ENCODE measurements around the gene TMEM229A. TPM values are rescaled to one million over a fixed set of nuclear protein-coding genes. Genes with fewer than 3 reads are reported as not detected.

Gene TMEM229A
- total and polyA plus RNA-seq, 2 of the 8 experiments (the other 6 are each of a cell fraction or from before 2014, with no cell fraction given): 0.33 to 0.54 TPM

DNA sequence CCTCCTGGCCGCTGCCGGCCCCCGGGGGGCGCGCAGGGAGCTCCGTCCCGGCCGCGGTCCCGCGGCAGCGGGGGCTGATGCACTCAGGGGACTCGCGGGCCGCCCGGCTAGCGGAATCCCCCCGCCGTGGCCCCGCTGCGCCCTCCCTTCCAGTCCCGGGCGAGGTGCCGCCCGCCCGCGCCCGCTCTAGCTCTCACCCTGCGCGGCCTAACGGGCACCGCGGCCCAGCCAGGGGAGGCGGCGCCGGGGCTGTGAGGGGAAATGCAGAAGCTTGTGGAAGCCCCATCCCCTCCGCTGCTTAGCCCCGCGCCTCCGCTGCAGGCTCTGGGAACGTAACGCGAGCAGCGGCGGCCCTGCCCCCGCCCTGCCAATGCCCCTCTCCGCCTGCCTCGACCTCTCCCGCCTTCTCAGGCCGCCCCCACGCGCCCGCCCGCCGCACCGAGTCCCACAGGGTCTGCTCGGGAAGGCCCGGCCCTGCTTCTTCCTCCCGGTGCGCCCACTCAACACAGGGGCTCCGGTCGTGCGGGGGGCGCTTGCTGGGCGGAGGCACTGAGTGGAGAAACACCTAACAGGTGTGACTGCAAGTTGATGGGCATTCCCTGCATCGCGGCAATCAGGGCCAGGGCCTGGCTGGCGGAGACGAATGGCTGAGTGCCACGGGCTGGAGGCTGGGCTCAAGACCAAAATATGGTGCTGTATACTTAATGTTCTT is 384 bp upstream of the TMEM229A start:
- CTCF ChIA-PET (ENCODE audit: partially characterized antibody): interaction anchor here (0.5 to 1.7 kb wide), 3 partner anchors 10 to 25 kb away, joined by 3 to 5 read pairs (median 4); no protein-coding TSS in a partner anchor
- Histone ChIP-seq H3K9me3 (ENCODE audit: insufficient read depth in 2 of 2, low read depth in 1 of 2, low read length in 1 of 2) (no peaks in the 10 kb centered on the region), H2BK15ac (ENCODE audit: low read length) (no peak overlapping the region), H3K23me2 (ENCODE audit: low read depth, low read length) (peaks cover 10% of the 10 kb centered on the region; the same call in 1 of the 2 replicates), H2AK5ac (ENCODE audit: low read depth, low read length) (no peak overlapping the region), H2BK12ac (ENCODE audit: low read depth, low read length) (no peak overlapping the region), H2BK20ac (ENCODE audit: low read length) (no peak overlapping the region), H3K23ac (ENCODE audit: insufficient read length) (no peak overlapping the region), H4K8ac (ENCODE audit: extremely low read depth, insufficient read depth, low read length) (peak overlapping the region; percentile 80; the same call in 1 of the 2 replicates), H3K79me1 (ENCODE audit: low read depth, low read length) (no peaks in the 10 kb centered on the region), H3K79me2 (ENCODE audit: control insufficient read depth in 1 of 2, insufficient read depth in 2 of 2, low read length in 2 of 2) (no peaks in the 10 kb centered on the region), H4K20me1 (replicated peaks in 1 of 2; ENCODE audit: control insufficient read depth in 1 of 2, insufficient read depth in 2 of 2, low read length in 2 of 2) (no peaks in the 10 kb centered on the region), H3K14ac (ENCODE audit: insufficient read length) (no peak overlapping the region), H3K4ac (replicated peaks; ENCODE audit: insufficient read length, low read depth, low read length) (no peak overlapping the region), H3K4me1 (replicated peaks in 1 of 4; ENCODE audit: control insufficient read depth in 3 of 4, insufficient read depth in 4 of 4, low read length in 3 of 4) (peaks cover 2 to 9% (median 5%) of the 10 kb centered on the region in 4 experiments; a peak in 6 of 7 replicates), H3K56ac (replicated peaks; ENCODE audit: insufficient read length, low read depth, low read length) (no peak overlapping the region), H3K27ac (ENCODE audit: low read depth, low read length) (no peak overlapping the region), H2BK5ac (ENCODE audit: low read depth, low read length) (no peak overlapping the region), H2BK120ac (replicated peaks; ENCODE audit: low read depth, low read length) (no peak overlapping the region), H4K5ac (ENCODE audit: insufficient read length, low read depth, low read length) (no peak overlapping the region), H4K91ac (replicated peaks; ENCODE audit: insufficient read length, low read length) (no peak overlapping the region), H3K18ac (ENCODE audit: extremely low read depth, low read length) (peak overlapping the region; percentile 11; the same call in 1 of the 2 replicates), H3K4me2 (ENCODE audit: insufficient read depth in 1 of 2, low read depth in 2 of 2, low read length in 2 of 2) (peak overlapping the region; percentile 89 to 99), H3K27me3 (replicated peaks in 1 of 4; ENCODE audit: control insufficient read depth in 3 of 4, extremely low read depth in 1 of 4, insufficient read depth in 3 of 4, low read length in 3 of 4) (peaks cover 0 to 31% (median 12%) of the 10 kb centered on the region in 4 experiments; a peak in 6 of 7 replicates), H3K9ac (replicated peaks in 1 of 4; ENCODE audit: extremely low read depth in 1 of 4, low read depth in 3 of 4, low read length in 3 of 4) (no peak overlapping the region; a peak in 1 of 7 replicates), H3K36me3 (ENCODE audit: control insufficient read depth in 2 of 4, insufficient read depth in 4 of 4, low read length in 3 of 4) (no peaks in the 10 kb centered on the region), H2AFZ (ENCODE audit: low read length) (no peak overlapping the region; the same call in 1 of the 2 replicates), H3K4me3 (ENCODE audit: extremely low read depth in 1 of 4, insufficient read depth in 2 of 4, low read depth in 3 of 4, low read length in 4 of 4) (peak overlapping the region; percentile 49 to 68 (median 56))
- POLR2A ChIA-PET (ENCODE audit: partially characterized antibody): interaction anchor here (0.9 kb wide), 1 partner anchor 12 kb away, joined by 4 read pairs; no protein-coding TSS in a partner anchor
- DNase-seq (ENCODE audit: low read depth in 1 of 2, low spot score in 2 of 2) (peak in 1 of 2 experiments; percentile 74), FAIRE-seq (no peak)
- 6% methylated on average over 20 of the region's 70 CpGs; no CpG with 5 or more reads in 1 of the 2 experiments for WGBS, 2 experiments (ENCODE audit: extremely low coverage in 1 of 2, insufficient coverage in 1 of 2, insufficient read length in 1 of 2, insufficient replicate concordance in 2 of 2, low coverage in 1 of 2, low lambda C conversion rate in 2 of 2, missing lambda C conversion rate in 1 of 2)
- TF ChIP-seq GABPA (IDR thresholded peaks at IDR 0.05; ENCODE audit: borderline replicate concordance, insufficient read depth, low read length): 0 out of 2 replicates have a peak, but pooled peaks have one; percentile 2
- no peak for TF ChIP-seq POU5F1 (IDR thresholded peaks at IDR 0.05; ENCODE audit: low read depth, low read length)
- TF ChIP-seq KDM4A (IDR thresholded peaks at IDR 0.05; ENCODE audit: low read depth, low read length, severe bottlenecking): peak; percentile 41
- TF ChIP-seq EZH2 (IDR thresholded peaks at IDR 0.05; ENCODE audit: low read depth, low read length, severe bottlenecking): peak; percentile 33
- TF ChIP-seq, protein P1, sequence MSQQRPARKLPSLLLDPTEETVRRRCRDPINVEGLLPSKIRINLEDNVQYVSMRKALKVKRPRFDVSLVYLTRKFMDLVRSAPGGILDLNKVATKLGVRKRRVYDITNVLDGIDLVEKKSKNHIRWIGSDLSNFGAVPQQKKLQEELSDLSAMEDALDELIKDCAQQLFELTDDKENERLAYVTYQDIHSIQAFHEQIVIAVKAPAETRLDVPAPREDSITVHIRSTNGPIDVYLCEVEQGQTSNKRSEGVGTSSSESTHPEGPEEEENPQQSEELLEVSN (IDR thresholded peaks at IDR 0.05): peak; percentile 92
- TF ChIP-seq SAP30 (IDR thresholded peaks at IDR 0.05; ENCODE audit: insufficient read depth, insufficient replicate concordance, low read length): no peak
- TF ChIP-seq, protein P2, sequence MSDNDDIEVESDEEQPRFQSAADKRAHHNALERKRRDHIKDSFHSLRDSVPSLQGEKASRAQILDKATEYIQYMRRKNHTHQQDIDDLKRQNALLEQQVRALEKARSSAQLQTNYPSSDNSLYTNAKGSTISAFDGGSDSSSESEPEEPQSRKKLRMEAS (IDR thresholded peaks at IDR 0.05): peak; percentile 73
- 0 out of 2 replicates have a peak, but pooled peaks have one; percentile 69 for TF ChIP-seq RBBP5 (IDR thresholded peaks at IDR 0.05; ENCODE audit: borderline replicate concordance, low read depth, low read length)
- no peak for TF ChIP-seq CBX8 (IDR thresholded peaks at IDR 0.05; ENCODE audit: borderline replicate concordance, low read depth, low read length)
